Pancreas (tissue), 10 donors: ENCODE results near the gene FXN. TPM values are rescaled to one million over a fixed set of nuclear protein-coding genes. Genes with fewer than 3 reads are reported as not detected.

Experiments
- ATAC-seq, 4 donors: fragments of 200-7000 bp; cut with Tn5 transposase; one replicate each; pipeline versions ENCODE4 v1.8.0 to v1.9.1; 2020; ENCODE audit warnings: mild to moderate bottlenecking in 4 of 4, moderate library complexity in 4 of 4
- DNase-seq, 6 donors: peaks; one replicate each; pipeline ENCODE4 v3.0.0-alpha.2; 2020
- FAIRE-seq: peaks from 2 replicates; lab custom pipeline; 2012; peaks lifted over from hg19 to GRCh38; lab: Jason Lieb, UNC
- H3K27ac ChIP-seq, 4 donors: fragments of 200-600 bp; sonication (generic); 1 replicate in 3 of 4; 2 replicates in 1 of 4; pipeline versions ENCODE4 v1.5.0 to v1.8.0; 2020
- H3K27me3 ChIP-seq, 4 donors: fragments of 200-600 bp; one replicate each; pipeline ENCODE4 v1.8.0; 2021
- H3K36me3 ChIP-seq, 3 donors: fragments of 200-600 bp; sonication (generic) in 1 of 3; one replicate each; pipeline versions ENCODE4 v1.5.0 to v1.8.0; 2020 to 2021
- H3K4me1 ChIP-seq, 3 donors: fragments of 200-600 bp; one replicate each; pipeline ENCODE4 v1.8.0; 2021
- H3K4me3 ChIP-seq, 4 donors: fragments of 200-600 bp; sonication (generic) in 2 of 4; one replicate each; pipeline versions ENCODE4 v1.5.0 to v1.8.0; 2020 to 2021
- H3K9me3 ChIP-seq, 4 donors: fragments of 200-600 bp; one replicate each; pipeline ENCODE4 v1.8.0; 2021
- WGBS, 2 donors: extraction: QIAGEN DNeasy Blood & Tissue Kit; methylation state at CpG; one replicate each; pipeline ENCODE4 v1.1.7; 2013; 5-methylcytosine and 5-hydroxymethylcytosine counted together
- intact Hi-C, 3 donors: fragments of 100-400 bp; cut with DNase I; formaldehyde crosslinking; loops; one replicate each; pipeline versions ENCODE4 v1.11.1 to v1.14.2; 2022
- polyA plus RNA-seq, 2 donors: library from polyadenylated mRNA; stranded (reverse); fragments of 200-250 nt; gene quantifications; one replicate each; pipeline ENCODE4 v1.2.3, GENCODE V29; 2013
- total RNA-seq, 6 donors: library from RNA; stranded (reverse); fragmentation: NEBNext Ultra II Directional in 4 of 6; extraction: Animal tissue kit (Norgen Biotek cat#: 25700) in 4 of 6; gene quantifications; one replicate each; pipeline versions ENCODE4 v1.2.1 to v1.2.4, GENCODE V29; 2021 to 2023
- TF ChIP-seq, protein P1 (sequence below), 4 donors: fragments of 200-600 bp; sonication (generic) in 3 of 4; IDR thresholded peaks; one replicate each; pipeline versions ENCODE4 v1.5.0 to v1.8.0; 2021; ENCODE audit warnings: antibody characterized with exemption in 4 of 4
- donor health status: healthy with polysubstance abuse.
- donor health status: DM: no; HTN: no; CAD: no; lungs with moderate emphysema.
- donor health status: DM: no; HTN: no; CAD: no.
- donor health status: control.
- donor health status: control.
- donor health status: Bipolar disorder and iron deficiency.
- donor health status: DM: yes; HTN: yes; CAD: no.
- donor health status: DM: no; HTN: no; CAD: no.
- donor health status: DM: no; HTN: no; CAD: no.
- donor health status: DM: yes; HTN: yes; CAD: no.

FXN gene
- total and polyA plus RNA-seq, 8 donors: 6.2 to 12.0 (median 8.9) TPM

DNA sequence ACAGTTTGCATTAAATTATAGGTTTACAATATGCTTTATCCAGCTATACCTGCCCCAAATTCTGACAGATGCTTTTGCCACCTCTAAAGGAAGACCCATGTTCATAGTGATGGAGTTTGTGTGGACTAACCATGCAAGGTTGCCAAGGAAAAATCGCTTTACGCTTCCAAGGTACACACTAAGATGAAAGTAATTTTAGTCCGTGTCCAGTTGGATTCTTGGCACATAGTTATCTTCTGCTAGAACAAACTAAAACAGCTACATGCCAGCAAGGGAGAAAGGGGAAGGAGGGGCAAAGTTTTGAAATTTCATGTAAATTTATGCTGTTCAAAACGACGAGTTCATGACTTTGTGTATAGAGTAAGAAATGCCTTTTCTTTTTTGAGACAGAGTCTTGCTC, 41.0 kb downstream of the FXN start:
- ATAC-seq: peak; percentile 23 to 83 (median 44)
- WGBS, 2 donors: 36 to 43% methylated on average over 5 of the region's 5 CpGs
- no peak for FAIRE-seq
- Histone ChIP-seq H3K9me3 (no peaks in the 10 kb centered on the region), H3K36me3 (no peaks in the 10 kb centered on the region), H3K4me3 (no peak overlapping the region), H3K27ac (no peak overlapping the region), H3K27me3 (no peaks in the 10 kb centered on the region), H3K4me1 (no peaks in the 10 kb centered on the region)
- intact Hi-C loops: no loop called here
- no peak for DNase-seq
- TF ChIP-seq, protein P1, sequence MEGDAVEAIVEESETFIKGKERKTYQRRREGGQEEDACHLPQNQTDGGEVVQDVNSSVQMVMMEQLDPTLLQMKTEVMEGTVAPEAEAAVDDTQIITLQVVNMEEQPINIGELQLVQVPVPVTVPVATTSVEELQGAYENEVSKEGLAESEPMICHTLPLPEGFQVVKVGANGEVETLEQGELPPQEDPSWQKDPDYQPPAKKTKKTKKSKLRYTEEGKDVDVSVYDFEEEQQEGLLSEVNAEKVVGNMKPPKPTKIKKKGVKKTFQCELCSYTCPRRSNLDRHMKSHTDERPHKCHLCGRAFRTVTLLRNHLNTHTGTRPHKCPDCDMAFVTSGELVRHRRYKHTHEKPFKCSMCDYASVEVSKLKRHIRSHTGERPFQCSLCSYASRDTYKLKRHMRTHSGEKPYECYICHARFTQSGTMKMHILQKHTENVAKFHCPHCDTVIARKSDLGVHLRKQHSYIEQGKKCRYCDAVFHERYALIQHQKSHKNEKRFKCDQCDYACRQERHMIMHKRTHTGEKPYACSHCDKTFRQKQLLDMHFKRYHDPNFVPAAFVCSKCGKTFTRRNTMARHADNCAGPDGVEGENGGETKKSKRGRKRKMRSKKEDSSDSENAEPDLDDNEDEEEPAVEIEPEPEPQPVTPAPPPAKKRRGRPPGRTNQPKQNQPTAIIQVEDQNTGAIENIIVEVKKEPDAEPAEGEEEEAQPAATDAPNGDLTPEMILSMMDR (IDR thresholded peaks at IDR 0.05): no peak

DNA sequence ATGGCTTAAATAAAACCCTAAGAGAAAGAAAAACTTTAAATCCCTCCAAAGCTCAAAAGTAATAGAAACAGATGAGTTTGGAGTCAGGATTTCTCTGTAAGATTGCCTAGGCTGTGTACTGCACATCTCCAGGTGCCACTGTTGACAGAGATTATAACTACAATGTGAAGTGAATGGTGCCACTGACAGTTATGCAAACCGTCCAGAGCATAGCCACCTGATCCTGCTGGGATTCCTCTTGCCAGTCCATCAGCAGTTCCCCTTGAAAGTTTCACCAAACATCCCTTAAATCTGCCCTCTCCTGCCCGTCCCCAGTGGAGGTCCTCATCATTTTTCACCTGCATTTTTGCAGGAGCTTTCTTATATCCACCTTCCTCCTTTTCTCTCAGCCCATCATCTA, 42.5 kb downstream of the FXN start:
- TF ChIP-seq, protein P1 (IDR thresholded peaks at IDR 0.05): no peak
- no peaks in the 10 kb centered on the region for H3K4me1 ChIP-seq
- no peak overlapping the region for H3K27ac ChIP-seq
- ATAC-seq: no peak
- no peak for FAIRE-seq
- intact Hi-C loops: no loop called here
- H3K4me3 ChIP-seq: no peak overlapping the region
- DNase-seq: no peak
- no peaks in the 10 kb centered on the region for H3K27me3 ChIP-seq
- 21 to 47% methylated on average over 2 of the region's 2 CpGs for WGBS, 2 donors
- H3K36me3 ChIP-seq: no peaks in the 10 kb centered on the region
- H3K9me3 ChIP-seq: no peaks in the 10 kb centered on the region

DNA sequence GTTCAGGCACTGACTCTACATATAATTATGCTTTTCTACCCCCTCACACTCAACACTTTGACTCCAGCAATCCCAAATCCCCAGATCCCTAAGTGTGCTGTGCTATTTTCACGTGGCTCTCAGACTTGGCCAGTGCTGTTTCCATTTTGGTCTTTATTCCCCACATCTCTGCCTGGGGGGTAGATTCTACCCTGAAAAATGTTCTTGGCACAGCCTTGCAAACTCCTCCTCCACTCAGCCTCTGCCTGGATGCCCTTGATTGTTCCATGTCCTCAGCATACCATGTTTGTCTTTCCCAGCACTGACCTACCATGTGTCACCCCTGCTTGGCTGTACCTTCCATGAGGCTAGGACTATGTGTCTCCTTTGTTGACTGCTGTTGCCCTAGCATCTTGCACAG, 43.0 kb downstream of the FXN start:
- TF ChIP-seq, protein P1 (IDR thresholded peaks at IDR 0.05): no peak
- intact Hi-C loops: no loop called here
- no peaks in the 10 kb centered on the region for H3K27me3 ChIP-seq
- H3K4me3 ChIP-seq: no peak overlapping the region
- 0 to 26% methylated on average over 1 of the region's 1 CpG for WGBS, 2 donors
- H3K27ac ChIP-seq: no peak overlapping the region
- no peaks in the 10 kb centered on the region for H3K9me3 ChIP-seq
- FAIRE-seq (no peak), ATAC-seq (peak; percentile 21 to 69 (median 45)), DNase-seq (no peak)
- no peaks in the 10 kb centered on the region for H3K4me1 ChIP-seq
- no peaks in the 10 kb centered on the region for H3K36me3 ChIP-seq

DNA sequence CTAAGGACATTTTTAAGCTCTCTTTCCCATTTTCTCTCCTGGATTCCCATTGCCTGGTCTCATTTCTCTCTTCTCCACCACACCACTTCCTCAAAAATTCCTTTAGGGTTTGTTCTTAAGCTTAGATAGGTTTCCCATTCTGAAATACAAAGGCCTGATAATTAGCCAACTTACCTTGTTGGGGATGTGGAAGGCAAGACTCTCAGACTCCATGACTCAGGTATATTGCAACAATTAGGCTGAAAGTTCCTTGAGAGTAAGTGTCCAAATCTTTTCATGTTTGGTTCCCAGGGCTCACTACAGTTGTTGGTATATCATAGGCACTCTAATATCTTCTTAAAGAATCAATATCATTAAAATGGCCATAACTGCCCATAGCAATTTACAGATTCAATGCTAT, 43.6 kb downstream of the FXN start:
- DNase-seq (no peak), FAIRE-seq (no peak), ATAC-seq (no peak)
- intact Hi-C loops: no loop called here
- Histone ChIP-seq H3K4me3 (no peak overlapping the region), H3K36me3 (no peaks in the 10 kb centered on the region), H3K27ac (no peak overlapping the region), H3K4me1 (no peaks in the 10 kb centered on the region), H3K9me3 (no peaks in the 10 kb centered on the region), H3K27me3 (no peaks in the 10 kb centered on the region)
- TF ChIP-seq, protein P1 (IDR thresholded peaks at IDR 0.05): no peak

DNA sequence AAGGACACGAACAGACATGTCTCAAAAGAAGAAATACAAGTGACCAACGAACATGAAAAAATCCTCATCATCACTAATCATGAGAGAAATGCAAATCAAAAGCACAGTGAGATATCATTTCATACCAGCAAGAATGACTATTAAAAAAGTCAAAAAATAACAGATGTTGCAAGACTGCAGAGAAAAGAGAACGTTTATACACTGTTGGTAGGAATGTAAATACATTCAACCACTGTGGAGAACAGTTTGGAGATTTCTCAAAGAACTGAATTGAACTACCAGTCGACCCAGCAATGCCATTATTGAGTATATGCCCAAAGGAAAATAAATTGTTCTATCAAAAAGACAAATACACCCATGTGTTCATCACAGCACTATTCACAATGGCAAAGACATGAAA, 45.7 kb downstream of the FXN start:
- intact Hi-C loops: no loop called here
- no peak for ATAC-seq

More for the DNA sequence above, 45.7 kb downstream of the FXN start:
- H3K36me3 ChIP-seq: no peaks in the 10 kb centered on the region
- no peak overlapping the region for H3K27ac ChIP-seq
- FAIRE-seq: no peak
- H3K27me3 ChIP-seq: no peaks in the 10 kb centered on the region
- H3K4me3 ChIP-seq: no peak overlapping the region
- DNase-seq: no peak
- no peaks in the 10 kb centered on the region for H3K9me3 ChIP-seq
- 64 to 70% methylated on average over 4 of the region's 4 CpGs for WGBS, 2 donors
- H3K4me1 ChIP-seq: peaks cover 2 to 3% (median 2%) of the 10 kb centered on the region in 3 donors
- TF ChIP-seq, protein P1 (IDR thresholded peaks at IDR 0.05): no peak
